ENCODE results near the gene CYP4F8. TPM values are rescaled to one million over a fixed set of nuclear protein-coding genes. Genes with fewer than 3 reads are reported as not detected.
"Not testable (repeated sequence)": the region's sequence is repeated elsewhere in the genome, so short reads cannot be mapped to it uniquely, and the experiment has no call there.

The CYP4F8 gene
- total RNA-seq, 1 donor from 2014 or later = not detected

- Histone ChIP-seq H3K4me3 (ENCODE audit: low read depth, low read length) (no peak overlapping the region), H3K36me3 (ENCODE audit: control insufficient read depth, insufficient read depth, low read length) (no peaks in the 10 kb centered on the region), H3K27me3 (ENCODE audit: control insufficient read depth, insufficient read depth, low read length) (no peaks in the 10 kb centered on the region)
- no peak for TF ChIP-seq CTCF (IDR thresholded peaks at IDR 0.05; ENCODE audit: insufficient read depth, low read length, severe bottlenecking)
- DNase-seq (ENCODE audit: low read depth) (no peak), FAIRE-seq (no peak)
These were observed 25.1 kb upstream of the CYP4F8 start for GRCh38 chr19:15589760-15590451.

- Histone ChIP-seq H3K4me3 (ENCODE audit: low read depth, low read length) (no peak overlapping the region), H3K27me3 (ENCODE audit: control insufficient read depth, insufficient read depth, low read length) (no peaks in the 10 kb centered on the region), H3K36me3 (ENCODE audit: control insufficient read depth, insufficient read depth, low read length) (no peaks in the 10 kb centered on the region)
- no peak for DNase-seq (ENCODE audit: low read depth)
- TF ChIP-seq CTCF (IDR thresholded peaks at IDR 0.05; ENCODE audit: insufficient read depth, low read length, severe bottlenecking) = no peak
- no peak for FAIRE-seq
These were observed 23.2 kb upstream of the CYP4F8 start for GRCh38 chr19:15591796-15592195.

- not testable (repeated sequence) for DNase-seq (ENCODE audit: low read depth); H3K27me3 ChIP-seq (ENCODE audit: control insufficient read depth, insufficient read depth, low read length); H3K4me3 ChIP-seq (ENCODE audit: low read depth, low read length); H3K36me3 ChIP-seq (ENCODE audit: control insufficient read depth, insufficient read depth, low read length)
- FAIRE-seq = peak; percentile 36
These were observed 22.5 kb upstream of the CYP4F8 start for GRCh38 chr19:15592506-15592905.

GRCh38 chr19:15593766-15594165 lies 21.3 kb upstream of the CYP4F8 start:
- H3K36me3 ChIP-seq (ENCODE audit: control insufficient read depth, insufficient read depth, low read length); H3K4me3 ChIP-seq (ENCODE audit: low read depth, low read length); H3K27me3 ChIP-seq (ENCODE audit: control insufficient read depth, insufficient read depth, low read length): not testable (repeated sequence)
- DNase-seq (ENCODE audit: low read depth) (peak; percentile 3), FAIRE-seq (peak; percentile 83)

- no peak for TF ChIP-seq CTCF (IDR thresholded peaks at IDR 0.05; ENCODE audit: insufficient read depth, low read length, severe bottlenecking)
- H3K36me3 ChIP-seq (ENCODE audit: control insufficient read depth, insufficient read depth, low read length) = no peaks in the 10 kb centered on the region
- FAIRE-seq (no peak), DNase-seq (ENCODE audit: low read depth) (peak; percentile 44)
- H3K27me3 ChIP-seq (ENCODE audit: control insufficient read depth, insufficient read depth, low read length) = no peaks in the 10 kb centered on the region
- H3K4me3 ChIP-seq (ENCODE audit: low read depth, low read length) = no peak overlapping the region
These were observed 19.9 kb upstream of the CYP4F8 start for GRCh38 chr19:15595069-15595468.

- not testable (repeated sequence) for FAIRE-seq; DNase-seq (ENCODE audit: low read depth); H3K36me3 ChIP-seq (ENCODE audit: control insufficient read depth, insufficient read depth, low read length); H3K27me3 ChIP-seq (ENCODE audit: control insufficient read depth, insufficient read depth, low read length); H3K4me3 ChIP-seq (ENCODE audit: low read depth, low read length)
These were observed 6.8 kb upstream of the CYP4F8 start for GRCh38 chr19:15607978-15608925.

- Histone ChIP-seq H3K27me3 (ENCODE audit: control insufficient read depth, insufficient read depth, low read length) (no peaks in the 10 kb centered on the region), H3K4me3 (ENCODE audit: low read depth, low read length) (no peak overlapping the region), H3K36me3 (ENCODE audit: control insufficient read depth, insufficient read depth, low read length) (no peaks in the 10 kb centered on the region)
- no peak for FAIRE-seq
- DNase-seq (ENCODE audit: low read depth) = no peak
- TF ChIP-seq CTCF (IDR thresholded peaks at IDR 0.05; ENCODE audit: insufficient read depth, low read length, severe bottlenecking) = no peak
These were observed 5.8 kb upstream of the CYP4F8 start for GRCh38 chr19:15609261-15609660.

Measured in bronchial epithelial cell (primary cell).